Measurements from ENCODE around the gene B3GALT4. TPM values are rescaled to one million over a fixed set of nuclear protein-coding genes. Genes with fewer than 3 reads are reported as not detected.
"Not testable (repeated sequence)": the region's sequence is repeated elsewhere in the genome, so short reads cannot be mapped to it uniquely, and the experiment has no call there.

Gene B3GALT4
- total and polyA plus RNA-seq, 4 donors = 5.8 to 12.9 (median 7.2) TPM

GRCh38 chr6:33278392-33278741 lies 1.4 kb downstream of the B3GALT4 start:
- peaks cover 82% of the 10 kb centered on the region for H3K36me3 ChIP-seq (ENCODE audit: control insufficient read depth, insufficient read depth, low read length)
- 86% methylated on average over 4 of the region's 9 CpGs for WGBS (ENCODE audit: insufficient coverage)
- no peak for DNase-seq (ENCODE audit: low read depth in 4 of 6, low spot score in 6 of 6)
- H3K27me3 ChIP-seq (ENCODE audit: control insufficient read depth, insufficient read depth, low read length) = no peaks in the 10 kb centered on the region
- H3K9me3 ChIP-seq (ENCODE audit: control insufficient read depth, insufficient read depth, low read length) = no peaks in the 10 kb centered on the region
- H3K27ac ChIP-seq (ENCODE audit: low read depth, low read length) = no peak overlapping the region
- peak overlapping the region; percentile 66 for H3K4me3 ChIP-seq (ENCODE audit: low read depth, low read length)
- H3K4me1 ChIP-seq (ENCODE audit: control insufficient read depth, insufficient read depth, low read length) = peaks cover 35% of the 10 kb centered on the region

- peaks cover 31% of the 10 kb centered on the region for H3K4me1 ChIP-seq (ENCODE audit: control insufficient read depth, insufficient read depth, low read length)
- no peak overlapping the region for H3K27ac ChIP-seq (ENCODE audit: low read depth, low read length)
- WGBS (ENCODE audit: insufficient coverage) = no CpG with 5 or more reads among the region's 3 CpGs
- no peak for DNase-seq (ENCODE audit: low read depth in 4 of 6, low spot score in 6 of 6)
- no peaks in the 10 kb centered on the region for H3K27me3 ChIP-seq (ENCODE audit: control insufficient read depth, insufficient read depth, low read length)
- no peaks in the 10 kb centered on the region for H3K9me3 ChIP-seq (ENCODE audit: control insufficient read depth, insufficient read depth, low read length)
- H3K36me3 ChIP-seq (ENCODE audit: control insufficient read depth, insufficient read depth, low read length) = peaks cover 82% of the 10 kb centered on the region
- no peak overlapping the region for H3K4me3 ChIP-seq (ENCODE audit: low read depth, low read length)
These were observed 1.9 kb downstream of the B3GALT4 start for GRCh38 chr6:33278810-33279209.

- Histone ChIP-seq H3K4me3 (ENCODE audit: low read depth, low read length) (no peak overlapping the region), H3K4me1 (ENCODE audit: control insufficient read depth, insufficient read depth, low read length) (peaks cover 26% of the 10 kb centered on the region), H3K27me3 (ENCODE audit: control insufficient read depth, insufficient read depth, low read length) (no peaks in the 10 kb centered on the region), H3K27ac (ENCODE audit: low read depth, low read length) (no peak overlapping the region), H3K9me3 (ENCODE audit: control insufficient read depth, insufficient read depth, low read length) (no peaks in the 10 kb centered on the region), H3K36me3 (ENCODE audit: control insufficient read depth, insufficient read depth, low read length) (peaks cover 80% of the 10 kb centered on the region)
- no peak for DNase-seq (ENCODE audit: low read depth in 4 of 6, low spot score in 6 of 6)
- 91% methylated on average over 8 of the region's 13 CpGs for WGBS (ENCODE audit: insufficient coverage)
These were observed 2.4 kb downstream of the B3GALT4 start for GRCh38 chr6:33279257-33279695.

GRCh38 chr6:33279971-33280511 lies 3.1 kb downstream of the B3GALT4 start:
- Histone ChIP-seq H3K27me3 (ENCODE audit: control insufficient read depth, insufficient read depth, low read length) (no peaks in the 10 kb centered on the region), H3K9me3 (ENCODE audit: control insufficient read depth, insufficient read depth, low read length) (no peaks in the 10 kb centered on the region), H3K27ac (ENCODE audit: low read depth, low read length) (no peak overlapping the region), H3K36me3 (ENCODE audit: control insufficient read depth, insufficient read depth, low read length) (peaks cover 73% of the 10 kb centered on the region), H3K4me3 (ENCODE audit: low read depth, low read length) (no peak overlapping the region), H3K4me1 (ENCODE audit: control insufficient read depth, insufficient read depth, low read length) (peaks cover 26% of the 10 kb centered on the region)
- 57% methylated on average over 1 of the region's 5 CpGs for WGBS (ENCODE audit: insufficient coverage)
- DNase-seq (ENCODE audit: low read depth in 4 of 6, low spot score in 6 of 6) = no peak

GRCh38 chr6:33280539-33280938 lies 3.6 kb downstream of the B3GALT4 start:
- peaks cover 26% of the 10 kb centered on the region for H3K4me1 ChIP-seq (ENCODE audit: control insufficient read depth, insufficient read depth, low read length)

GRCh38 chr6:33285214-33285613 lies 8.3 kb downstream of the B3GALT4 start:
- peaks cover 51% of the 10 kb centered on the region for H3K36me3 ChIP-seq (ENCODE audit: control insufficient read depth, insufficient read depth, low read length)
- H3K27me3 ChIP-seq (ENCODE audit: control insufficient read depth, insufficient read depth, low read length); H3K4me3 ChIP-seq (ENCODE audit: low read depth, low read length); DNase-seq (ENCODE audit: low read depth in 4 of 6, low spot score in 6 of 6); H3K9me3 ChIP-seq (ENCODE audit: control insufficient read depth, insufficient read depth, low read length); H3K27ac ChIP-seq (ENCODE audit: low read depth, low read length): not testable (repeated sequence)
- H3K4me1 ChIP-seq (ENCODE audit: control insufficient read depth, insufficient read depth, low read length) = peaks cover 18% of the 10 kb centered on the region
- WGBS (ENCODE audit: insufficient coverage) = no CpG with 5 or more reads among the region's 4 CpGs

More at GRCh38 chr6:33280539-33280938, 3.6 kb downstream of the B3GALT4 start:
- H3K9me3 ChIP-seq (ENCODE audit: control insufficient read depth, insufficient read depth, low read length) = no peaks in the 10 kb centered on the region
- no peaks in the 10 kb centered on the region for H3K27me3 ChIP-seq (ENCODE audit: control insufficient read depth, insufficient read depth, low read length)
- H3K4me3 ChIP-seq (ENCODE audit: low read depth, low read length) = no peak overlapping the region
- no peak overlapping the region for H3K27ac ChIP-seq (ENCODE audit: low read depth, low read length)
- WGBS (ENCODE audit: insufficient coverage) = 90% methylated on average over 6 of the region's 6 CpGs
- no peak for DNase-seq (ENCODE audit: low read depth in 4 of 6, low spot score in 6 of 6)
- peaks cover 71% of the 10 kb centered on the region for H3K36me3 ChIP-seq (ENCODE audit: control insufficient read depth, insufficient read depth, low read length)

GRCh38 chr6:33286946-33287914 lies 10.3 kb downstream of the B3GALT4 start:
- no peak for DNase-seq (ENCODE audit: low read depth in 4 of 6, low spot score in 6 of 6)
- Histone ChIP-seq H3K27ac (ENCODE audit: low read depth, low read length) (no peak overlapping the region), H3K9me3 (ENCODE audit: control insufficient read depth, insufficient read depth, low read length) (no peaks in the 10 kb centered on the region), H3K36me3 (ENCODE audit: control insufficient read depth, insufficient read depth, low read length) (peaks cover 54% of the 10 kb centered on the region), H3K27me3 (ENCODE audit: control insufficient read depth, insufficient read depth, low read length) (no peaks in the 10 kb centered on the region), H3K4me1 (ENCODE audit: control insufficient read depth, insufficient read depth, low read length) (peaks cover 23% of the 10 kb centered on the region), H3K4me3 (ENCODE audit: low read depth, low read length) (no peak overlapping the region)
- WGBS (ENCODE audit: insufficient coverage) = 94% methylated on average over 15 of the region's 22 CpGs

GRCh38 chr6:33288141-33288920 lies 11.4 kb downstream of the B3GALT4 start:
- no peaks in the 10 kb centered on the region for H3K27me3 ChIP-seq (ENCODE audit: control insufficient read depth, insufficient read depth, low read length)
- no peaks in the 10 kb centered on the region for H3K9me3 ChIP-seq (ENCODE audit: control insufficient read depth, insufficient read depth, low read length)
- peak overlapping the region; percentile 91 for H3K4me3 ChIP-seq (ENCODE audit: low read depth, low read length)
- peak in 1 of 6 donors; percentile 12 for DNase-seq (ENCODE audit: low read depth in 4 of 6, low spot score in 6 of 6)
- H3K36me3 ChIP-seq (ENCODE audit: control insufficient read depth, insufficient read depth, low read length) = peaks cover 51% of the 10 kb centered on the region
- H3K27ac ChIP-seq (ENCODE audit: low read depth, low read length) = peak overlapping the region; percentile 81
- 1% methylated on average over 9 of the region's 21 CpGs for WGBS (ENCODE audit: insufficient coverage)
- peaks cover 23% of the 10 kb centered on the region for H3K4me1 ChIP-seq (ENCODE audit: control insufficient read depth, insufficient read depth, low read length)

GRCh38 chr6:33288921-33289783 lies 12.2 kb downstream of the B3GALT4 start, which contains the start of the genes PFDN6 and WDR46:
Gene PFDN6, plus strand, starts transcription at chr6:33289601. Its CDS starts 256 bp downstream, at chr6:33289857.
Gene WDR46, minus strand, starts transcription at chr6:33289239. Its CDS starts 69 bp downstream, at chr6:33289170.
- under 1% methylated on average over 40 of the region's 43 CpGs for WGBS (ENCODE audit: insufficient coverage)
- DNase-seq (ENCODE audit: low read depth in 4 of 6, low spot score in 6 of 6) = peak; percentile 87 to 98 (median 96)
- peak within 1 kb of the TSS; percentile 81 for H3K27ac ChIP-seq (ENCODE audit: low read depth, low read length)
- no peaks in the 10 kb centered on the region for H3K27me3 ChIP-seq (ENCODE audit: control insufficient read depth, insufficient read depth, low read length)
- H3K9me3 ChIP-seq (ENCODE audit: control insufficient read depth, insufficient read depth, low read length) = no peaks in the 10 kb centered on the region
- H3K36me3 ChIP-seq (ENCODE audit: control insufficient read depth, insufficient read depth, low read length) = peaks cover 52% of the 10 kb centered on the region
- H3K4me1 ChIP-seq (ENCODE audit: control insufficient read depth, insufficient read depth, low read length) = peaks cover 23% of the 10 kb centered on the region
- peak within 1 kb of the TSS; percentile 91 for H3K4me3 ChIP-seq (ENCODE audit: low read depth, low read length)

Data from spinal cord (tissue), 10 donors.